NOMO-1 (cell line): ENCODE data around the gene NLRX1.
"Not testable (repeated sequence)": the region's sequence is repeated elsewhere in the genome, so short reads cannot be mapped to it uniquely, and the experiment has no call there.

Source experiments
- DNase-seq, 2 experiments: peaks; one replicate each; lab custom pipeline; 2025; ENCODE audit not compliant: unreplicated experiment in 2 of 2; lab: John Stamatoyannopoulos, UW

The NLRX1 gene, protein sequence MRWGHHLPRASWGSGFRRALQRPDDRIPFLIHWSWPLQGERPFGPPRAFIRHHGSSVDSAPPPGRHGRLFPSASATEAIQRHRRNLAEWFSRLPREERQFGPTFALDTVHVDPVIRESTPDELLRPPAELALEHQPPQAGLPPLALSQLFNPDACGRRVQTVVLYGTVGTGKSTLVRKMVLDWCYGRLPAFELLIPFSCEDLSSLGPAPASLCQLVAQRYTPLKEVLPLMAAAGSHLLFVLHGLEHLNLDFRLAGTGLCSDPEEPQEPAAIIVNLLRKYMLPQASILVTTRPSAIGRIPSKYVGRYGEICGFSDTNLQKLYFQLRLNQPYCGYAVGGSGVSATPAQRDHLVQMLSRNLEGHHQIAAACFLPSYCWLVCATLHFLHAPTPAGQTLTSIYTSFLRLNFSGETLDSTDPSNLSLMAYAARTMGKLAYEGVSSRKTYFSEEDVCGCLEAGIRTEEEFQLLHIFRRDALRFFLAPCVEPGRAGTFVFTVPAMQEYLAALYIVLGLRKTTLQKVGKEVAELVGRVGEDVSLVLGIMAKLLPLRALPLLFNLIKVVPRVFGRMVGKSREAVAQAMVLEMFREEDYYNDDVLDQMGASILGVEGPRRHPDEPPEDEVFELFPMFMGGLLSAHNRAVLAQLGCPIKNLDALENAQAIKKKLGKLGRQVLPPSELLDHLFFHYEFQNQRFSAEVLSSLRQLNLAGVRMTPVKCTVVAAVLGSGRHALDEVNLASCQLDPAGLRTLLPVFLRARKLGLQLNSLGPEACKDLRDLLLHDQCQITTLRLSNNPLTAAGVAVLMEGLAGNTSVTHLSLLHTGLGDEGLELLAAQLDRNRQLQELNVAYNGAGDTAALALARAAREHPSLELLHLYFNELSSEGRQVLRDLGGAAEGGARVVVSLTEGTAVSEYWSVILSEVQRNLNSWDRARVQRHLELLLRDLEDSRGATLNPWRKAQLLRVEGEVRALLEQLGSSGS

DNA sequence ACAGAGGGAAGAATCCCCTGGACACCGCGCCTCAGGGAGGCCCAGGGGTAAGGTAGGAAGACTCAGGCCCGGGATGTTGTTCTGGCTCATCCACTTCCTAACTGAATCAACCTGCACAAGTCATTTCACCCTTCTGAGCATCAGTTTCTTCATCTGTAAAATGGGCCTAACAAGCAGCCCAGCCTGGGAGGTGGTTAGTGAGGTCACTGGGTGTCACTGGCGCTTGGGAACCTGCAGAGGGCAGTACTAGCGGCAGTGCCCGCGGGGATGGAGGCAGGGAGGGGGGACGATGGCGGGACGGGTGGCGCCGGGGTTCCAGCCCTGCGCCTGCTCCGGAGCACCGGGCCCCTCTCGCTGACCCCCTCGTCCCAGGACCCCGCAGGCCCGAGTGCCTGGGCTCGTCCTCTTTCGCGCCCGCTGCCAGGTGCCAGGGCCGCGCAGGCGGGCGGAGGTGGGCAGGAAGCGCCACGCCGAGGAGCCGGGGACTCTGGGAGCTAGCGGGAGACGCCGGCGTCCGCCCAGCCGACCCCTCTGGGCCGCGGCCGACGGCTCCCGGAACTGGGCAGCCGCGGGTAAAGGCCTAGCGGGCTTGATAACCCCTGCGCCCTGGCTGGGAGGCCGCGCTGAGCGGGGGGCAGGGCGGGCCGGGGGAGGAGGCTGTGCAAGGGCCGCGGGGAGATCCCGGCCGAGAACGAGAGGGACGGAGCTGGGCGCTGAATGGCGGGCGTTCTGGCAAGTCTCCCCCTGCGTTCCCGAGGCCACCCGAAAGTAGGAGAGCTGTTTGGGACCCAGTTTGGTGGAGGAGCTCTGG, at the start of gene NLRX1:
Gene NLRX1 (plus strand): TSS at position 255 of the 811 bp plus-strand sequence. CDS start 2,679 bp downstream, outside the sequence.
- peak; percentile 71 to 84 for DNase-seq

DNA sequence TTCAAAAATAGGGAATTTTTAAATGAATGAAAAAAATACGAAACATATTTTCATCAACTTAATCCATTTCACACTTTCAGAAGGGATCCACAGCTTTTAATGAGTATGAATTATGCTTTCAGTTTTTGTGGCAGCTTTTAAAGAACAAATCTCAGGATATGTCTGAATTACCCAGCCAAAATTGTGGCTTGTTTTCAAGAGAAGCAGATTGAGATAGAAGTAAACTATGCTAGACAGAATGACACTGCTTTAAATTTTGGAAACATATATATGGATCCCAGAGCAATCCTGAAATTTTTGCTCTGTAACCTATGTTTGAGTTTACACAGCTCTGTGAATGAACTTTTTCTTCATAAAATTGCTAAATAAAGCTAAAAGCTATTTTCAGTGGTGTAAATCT, 49.6 kb upstream of the NLRX1 start:
- DNase-seq: no peak

DNA sequence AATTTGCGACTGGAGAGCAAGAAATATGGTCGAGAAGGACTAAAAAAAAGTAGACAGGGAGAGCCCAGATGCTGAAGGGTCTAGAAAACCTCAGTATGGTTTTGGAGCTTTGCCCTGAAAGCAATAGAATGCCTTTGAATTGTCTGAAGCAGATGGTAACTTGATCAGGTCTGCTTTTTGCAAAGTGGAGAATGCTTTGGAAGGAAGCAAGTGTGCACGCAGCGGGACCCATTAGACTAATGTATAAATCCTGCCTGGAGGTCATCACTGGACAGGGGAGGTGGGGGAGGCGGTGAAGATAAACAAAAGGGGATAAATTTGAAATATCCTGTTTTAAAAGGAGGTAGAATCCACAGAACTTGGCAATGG, 47.9 kb upstream of the NLRX1 start:
- DNase-seq: no peak

DNA sequence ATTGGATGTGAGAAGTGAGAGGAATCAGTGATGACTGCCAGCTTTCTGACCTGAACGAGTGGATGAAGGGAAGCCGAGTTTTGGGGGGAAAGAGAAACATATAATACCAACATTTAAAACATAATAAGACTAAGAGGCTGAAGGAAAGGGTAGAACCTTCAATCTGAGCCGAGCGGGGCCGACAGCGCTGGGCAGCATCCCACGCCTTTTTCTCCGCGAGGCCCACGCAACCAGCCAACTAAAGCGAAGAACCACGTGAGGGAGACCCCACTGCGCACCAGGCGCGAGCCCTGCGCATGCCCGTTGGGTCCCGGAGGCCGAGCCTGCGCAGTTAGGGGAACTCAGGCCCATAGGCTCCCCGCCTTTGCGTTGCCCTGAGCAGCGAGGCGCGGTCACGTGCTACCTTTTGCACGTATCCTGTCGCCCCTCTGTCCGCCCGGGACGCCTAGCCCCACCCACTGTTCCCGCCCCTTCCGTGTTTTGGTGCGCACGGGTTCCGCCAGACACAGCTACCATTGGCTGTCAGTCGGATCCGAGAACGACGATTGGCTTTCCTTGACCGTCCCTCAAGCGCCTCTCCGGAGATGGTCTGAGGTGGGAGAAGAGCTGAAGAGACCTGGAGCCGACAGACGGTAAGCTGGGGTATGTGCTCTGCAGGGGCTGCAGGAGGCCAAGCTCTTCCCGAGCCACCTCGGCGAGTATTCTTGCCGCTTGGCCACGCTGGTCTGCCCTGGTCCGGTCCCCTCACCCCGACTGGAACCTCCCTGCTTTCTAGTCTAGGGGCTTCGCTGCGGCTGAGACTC, 47.3 kb upstream of the NLRX1 start, which contains the start of gene HINFP:
Gene HINFP (plus strand): TSS at position 573 of the 803 bp plus-strand sequence. CDS start 5,365 bp downstream, outside the sequence.
- peak; percentile 98 to 99 for DNase-seq

DNA sequence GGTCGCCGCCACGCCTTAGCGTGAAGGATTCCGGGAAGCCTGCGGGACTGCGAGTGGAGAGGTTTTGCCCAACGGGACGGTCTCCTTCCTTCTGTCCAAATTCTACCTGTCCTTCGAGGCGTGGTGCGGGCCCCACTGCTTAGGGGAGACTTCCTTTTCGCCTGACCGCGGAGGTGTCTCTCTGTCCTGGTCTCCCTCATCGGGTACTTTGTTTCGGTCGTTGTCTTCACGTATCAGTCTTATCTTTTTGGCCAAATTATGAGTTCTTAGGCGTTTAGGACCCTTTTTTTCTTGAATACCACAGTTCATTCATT, 46.8 kb upstream of the NLRX1 start:
- no peak for DNase-seq

DNA sequence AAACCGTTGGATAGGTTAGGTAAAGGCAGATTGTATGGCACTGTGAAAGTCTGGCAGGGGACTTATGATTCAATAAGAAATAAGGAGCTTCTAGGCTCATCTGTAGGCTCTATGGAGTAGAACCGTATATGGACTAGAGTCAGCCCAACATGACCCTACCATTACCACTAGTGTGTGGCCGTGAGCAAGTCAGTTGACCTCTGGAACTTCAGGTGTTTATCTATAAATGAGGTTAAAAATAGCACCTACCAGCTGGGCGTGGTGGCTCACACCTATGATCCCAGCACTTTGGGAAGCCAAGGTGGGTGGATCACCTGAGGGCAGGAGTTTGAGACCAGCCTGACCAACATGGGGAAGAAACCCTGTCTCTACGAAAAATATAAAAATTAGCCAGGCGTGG, 42.7 kb upstream of the NLRX1 start:
- DNase-seq: no peak

DNA sequence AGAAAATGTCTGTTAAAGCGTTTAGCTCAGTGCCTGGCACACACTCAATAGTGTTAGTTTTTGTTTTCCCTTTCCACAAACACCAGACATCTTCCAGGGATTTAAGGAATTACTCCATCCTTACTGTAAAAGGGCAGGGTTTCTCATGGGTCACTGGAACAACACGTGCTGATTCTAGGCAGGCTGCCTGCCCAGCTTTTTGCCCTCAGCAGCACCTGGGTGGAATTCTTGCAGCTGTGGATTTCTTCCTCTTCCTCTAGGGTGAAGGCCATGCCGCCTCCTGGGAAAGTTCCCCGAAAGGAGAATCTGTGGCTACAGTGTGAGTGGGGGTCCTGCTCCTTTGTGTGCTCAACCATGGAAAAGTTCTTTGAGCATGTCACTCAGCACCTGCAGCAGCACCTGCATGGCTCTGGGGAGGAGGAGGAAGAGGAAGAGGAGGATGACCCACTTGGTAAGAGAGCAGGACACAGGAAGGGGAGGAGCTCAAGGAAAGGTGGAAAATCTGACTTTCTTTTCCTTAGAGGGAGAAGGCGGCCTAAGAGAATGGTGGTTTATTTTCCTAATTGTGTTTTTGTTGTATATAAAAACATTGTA, 41.8 kb upstream of the NLRX1 start:
- no peak for DNase-seq

DNA sequence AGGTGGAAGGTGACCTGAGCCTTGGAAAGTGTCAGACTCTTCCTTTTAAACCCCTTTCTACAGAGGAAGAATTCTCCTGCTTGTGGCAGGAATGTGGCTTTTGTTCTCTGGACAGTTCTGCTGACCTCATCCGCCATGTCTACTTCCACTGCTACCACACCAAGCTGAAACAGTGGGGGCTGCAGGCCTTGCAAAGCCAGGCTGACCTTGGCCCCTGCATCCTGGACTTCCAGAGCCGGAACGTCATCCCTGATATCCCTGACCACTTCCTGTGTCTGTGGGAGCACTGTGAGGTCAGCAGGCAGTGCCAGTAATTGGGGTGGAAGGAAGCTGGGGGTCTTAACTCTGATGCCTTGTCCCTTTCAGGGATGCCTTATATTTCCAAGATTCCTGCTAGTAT, 37.9 kb upstream of the NLRX1 start:
- DNase-seq: no peak

DNA sequence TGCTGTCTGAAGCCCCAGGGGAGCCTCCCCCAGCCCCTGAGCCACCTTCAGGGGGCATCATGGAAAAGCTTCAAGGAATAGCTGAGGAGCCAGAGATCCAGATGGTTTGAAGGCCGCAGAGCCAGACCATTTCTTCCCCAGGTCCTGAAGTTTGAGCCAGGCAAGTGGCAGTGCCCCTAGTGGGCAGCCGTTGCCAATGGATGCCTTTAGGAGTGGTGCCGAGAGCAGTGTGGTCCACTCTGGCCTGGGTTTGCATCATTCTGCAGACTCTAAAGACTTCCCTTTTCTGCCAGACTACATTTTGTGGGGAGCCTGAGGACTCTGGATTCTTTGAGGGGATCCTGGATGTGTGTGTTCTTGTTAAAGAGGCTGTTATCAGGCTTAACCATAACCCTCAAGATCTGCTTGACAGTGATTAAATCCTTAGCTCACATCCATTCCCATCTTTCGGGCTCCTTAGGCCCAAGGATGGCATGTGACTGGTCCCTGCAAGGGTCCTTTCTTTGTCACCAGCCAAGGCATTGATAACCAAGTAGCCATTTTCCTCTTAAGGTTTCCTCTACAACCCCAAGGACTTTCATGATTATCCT, 34.0 kb upstream of the NLRX1 start:
- peak in 1 of 2 experiments; percentile 38 for DNase-seq

DNA sequence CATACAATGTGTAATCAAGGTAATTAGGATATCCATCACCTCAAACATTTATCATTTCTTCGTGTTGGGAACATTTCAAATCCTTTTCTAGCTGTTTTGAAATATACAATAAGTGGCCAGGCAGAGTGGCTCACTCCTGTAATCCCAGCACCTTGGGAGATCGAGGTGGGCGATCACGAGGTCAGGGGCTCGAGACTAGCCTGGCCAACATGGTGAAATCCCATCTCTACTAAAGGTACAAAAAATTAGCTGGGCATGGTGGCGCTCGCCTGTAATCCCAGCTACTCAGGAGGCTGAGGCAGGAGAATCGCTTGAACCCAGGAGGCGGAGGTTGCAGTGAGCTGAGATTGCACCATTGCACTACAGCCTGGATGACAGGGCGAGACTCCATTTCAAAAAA, 29.2 kb upstream of the NLRX1 start:
- DNase-seq: not testable (repeated sequence)

DNA sequence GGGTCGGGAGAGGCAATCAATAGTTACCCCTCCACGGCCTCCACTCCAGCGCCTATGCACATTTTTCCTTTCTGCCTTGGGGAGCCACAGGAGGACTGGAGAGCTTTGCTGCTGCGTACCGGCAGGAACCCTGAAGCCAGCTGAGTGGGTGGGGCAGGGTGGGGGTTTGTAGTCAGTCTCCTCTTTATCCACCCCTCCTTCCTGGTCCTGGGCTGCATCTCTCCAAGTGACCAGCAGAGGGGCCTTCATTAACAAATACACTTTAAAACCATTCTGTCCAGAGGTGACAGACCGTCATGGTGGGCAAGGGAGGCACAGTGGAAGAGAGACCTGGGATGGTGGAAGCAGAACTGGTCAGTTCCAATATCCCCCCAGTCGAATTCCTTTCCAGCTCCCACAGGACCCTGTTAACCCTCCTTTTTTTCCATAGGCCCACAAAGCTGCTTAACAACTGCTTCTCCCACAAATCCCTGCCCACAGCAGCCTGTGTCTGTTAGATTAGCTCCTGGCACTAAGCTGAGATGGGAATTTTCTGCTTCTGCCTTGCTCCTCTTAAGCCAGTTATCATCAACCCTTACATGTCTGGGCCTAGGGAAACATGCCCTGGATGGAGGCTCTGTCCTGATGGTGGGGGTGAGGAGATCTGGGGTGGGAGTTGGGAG, 23.6 kb upstream of the NLRX1 start:
- peak; percentile 12 to 56 for DNase-seq

DNA sequence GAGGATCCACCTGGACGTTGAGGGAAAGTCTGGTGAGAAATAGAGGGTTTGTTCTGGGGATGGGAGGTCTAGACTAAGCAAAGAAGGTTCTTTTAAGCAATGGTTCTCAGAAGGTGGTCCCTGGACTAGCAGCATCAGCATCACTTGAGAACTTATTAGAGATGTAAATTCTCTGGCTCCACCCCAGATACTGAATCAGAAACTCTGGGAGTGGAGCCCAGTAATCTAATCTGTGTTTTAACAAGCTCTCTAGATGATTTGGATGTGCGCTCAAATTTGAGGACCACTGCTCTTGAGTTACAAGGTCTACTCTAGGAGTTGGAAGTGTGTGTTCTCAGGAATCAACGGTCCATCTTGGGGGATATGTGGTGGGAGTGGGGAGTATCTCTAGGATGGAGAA, 23.0 kb upstream of the NLRX1 start:
- no peak for DNase-seq

DNA sequence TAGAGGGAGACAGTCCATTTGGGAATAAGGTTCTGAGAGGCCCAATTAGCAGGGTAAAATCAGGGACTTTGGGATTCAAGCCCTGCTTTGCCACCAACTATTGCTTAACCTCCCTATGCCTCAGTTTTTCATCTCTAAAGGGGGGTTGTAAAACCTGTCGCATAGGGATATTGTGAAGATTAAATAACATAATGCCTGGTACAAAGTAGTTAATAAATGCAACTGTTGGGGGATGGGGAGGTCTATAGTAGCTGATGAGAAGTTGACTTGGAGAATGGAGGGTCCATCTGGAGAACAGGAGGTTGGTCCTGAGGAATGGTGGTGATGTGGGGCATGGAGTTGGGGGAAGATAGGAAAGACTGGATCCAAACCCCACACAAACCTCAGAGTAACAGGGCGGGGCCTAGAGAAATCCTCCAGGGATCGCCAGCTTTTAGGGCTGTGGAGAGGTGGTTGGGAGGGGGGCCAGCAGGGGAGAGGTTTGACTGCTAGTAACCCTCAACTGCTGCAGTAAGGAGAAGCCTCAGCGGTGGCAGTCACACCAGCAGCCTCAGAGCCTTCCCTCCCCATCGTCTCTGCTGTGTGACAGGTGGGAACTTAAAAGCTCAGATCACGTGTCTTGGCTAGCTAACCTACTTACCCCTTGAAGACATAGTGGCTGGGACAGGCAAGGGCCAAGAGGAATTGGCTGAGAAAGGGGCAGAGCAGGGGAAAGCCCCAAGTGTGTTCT, 20.8 kb upstream of the NLRX1 start:
- DNase-seq: no peak

DNA sequence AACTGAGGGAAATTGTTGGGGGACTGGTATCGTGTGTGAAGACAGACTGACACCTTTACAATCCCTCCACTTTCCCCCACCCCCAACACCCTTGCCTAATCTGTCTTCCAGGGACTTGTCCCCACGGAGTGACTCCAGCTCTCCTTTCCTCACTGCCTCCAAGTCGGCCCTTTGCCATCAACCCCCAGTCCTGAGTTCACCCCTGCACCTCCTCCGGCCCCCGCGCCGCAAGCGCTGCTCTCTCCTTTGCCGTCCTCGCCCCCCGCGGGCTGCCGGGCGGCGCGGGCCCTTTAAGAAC, 19.9 kb upstream of the NLRX1 start:
- no peak for DNase-seq

DNA sequence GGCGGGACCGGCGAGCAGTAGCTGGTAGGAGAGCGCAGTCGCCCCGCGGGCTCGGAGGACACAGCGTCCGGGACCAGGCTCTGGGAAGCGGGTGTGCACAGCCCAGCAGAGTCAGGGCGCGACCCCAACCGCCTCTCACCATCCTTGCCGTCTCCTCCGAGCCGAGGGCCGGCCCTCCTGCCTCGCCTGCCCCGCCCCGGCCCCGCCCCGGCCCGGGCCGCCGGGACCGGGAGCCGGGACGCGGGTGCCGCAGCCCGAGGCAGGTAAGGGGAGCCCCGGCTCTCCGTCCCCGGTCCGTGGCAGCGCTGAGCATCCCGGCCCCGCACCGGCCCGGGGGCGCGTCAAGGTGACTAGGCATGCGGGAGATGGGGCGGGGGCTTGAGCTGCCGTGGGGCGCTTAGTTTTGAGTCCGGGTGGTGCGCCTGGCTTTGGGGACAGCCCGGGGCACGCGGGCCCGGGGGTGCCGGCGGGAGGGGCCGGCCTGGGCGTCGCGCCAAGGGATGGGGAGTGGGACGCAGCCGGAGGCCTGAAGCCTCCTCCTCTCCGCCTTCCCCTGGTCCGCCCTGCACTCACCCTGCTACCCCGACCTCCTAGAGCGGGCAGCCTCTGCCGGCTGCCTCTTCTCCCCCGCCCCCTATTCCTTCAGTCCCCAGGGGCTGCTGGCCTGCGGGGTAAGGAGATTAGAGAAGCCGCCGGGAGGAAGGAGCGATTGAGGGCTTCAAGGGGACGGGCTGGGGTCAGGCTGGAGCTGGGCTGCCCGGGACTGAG, 19.3 kb upstream of the NLRX1 start, which contains the start of gene ABCG4:
Gene ABCG4 (plus strand): TSS at position 35 of the 768 bp plus-strand sequence. CDS start 914 bp downstream, outside the sequence.
- no peak for DNase-seq

DNA sequence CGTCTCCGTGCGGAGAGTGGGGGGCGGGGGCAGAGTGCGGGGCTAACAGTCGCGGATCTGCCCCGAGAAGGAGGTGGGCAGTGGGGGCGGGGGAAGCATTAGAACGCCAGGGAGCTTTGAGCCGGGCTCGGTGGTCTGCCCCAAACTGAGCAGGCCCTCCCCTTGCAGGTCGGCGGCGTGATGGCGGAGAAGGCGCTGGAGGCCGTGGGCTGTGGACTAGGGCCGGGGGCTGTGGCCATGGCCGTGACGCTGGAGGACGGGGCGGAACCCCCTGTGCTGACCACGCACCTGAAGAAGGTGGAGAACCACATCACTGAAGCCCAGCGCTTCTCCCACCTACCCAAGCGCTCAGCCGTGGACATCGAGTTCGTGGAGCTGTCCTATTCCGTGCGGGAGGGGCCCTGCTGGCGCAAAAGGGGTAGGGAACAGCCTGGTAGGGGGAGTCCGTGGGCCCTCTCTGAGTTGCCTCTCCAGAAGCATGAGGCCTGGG, 18.7 kb upstream of the NLRX1 start:
- no peak for DNase-seq

DNA sequence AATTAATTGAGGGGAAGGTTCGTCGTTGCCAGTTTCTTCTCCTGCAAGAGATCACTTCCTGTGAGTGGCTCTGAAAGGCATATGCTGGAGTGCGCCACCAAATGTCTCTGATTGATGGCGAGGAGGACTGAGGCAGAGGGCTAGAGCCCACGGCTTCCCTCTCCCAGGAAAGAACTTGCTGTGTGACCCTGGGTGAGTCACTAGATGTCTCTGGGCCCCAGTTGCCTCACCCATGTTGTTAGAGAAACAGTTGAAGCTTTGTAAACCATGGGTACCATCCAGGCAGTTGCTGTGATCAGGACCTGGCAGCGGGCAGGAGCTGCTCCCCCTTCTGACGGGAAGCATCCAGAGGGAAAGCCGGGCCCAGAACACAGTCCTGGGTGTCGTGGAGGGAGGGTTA, 16.5 kb upstream of the NLRX1 start:
- DNase-seq: no peak
